Peyer's patch (tissue), 4 donors: ENCODE measurements around the gene SETD6.

Experiments
- CTCF ChIP-seq, 6 experiments: fragments of 450-650 bp in 4 of 6; fragments of 200-600 bp in 2 of 6; sonication (generic) in 1 of 6; IDR thresholded peaks; one replicate each; pipeline ENCODE4 v1.5.1; 2017 to 2019; ENCODE audit warnings: antibody characterized with exemption in 6 of 6, mild to moderate bottlenecking in 3 of 6, moderate library complexity in 1 of 6
- POLR2A ChIP-seq, 2 donors: fragments of 450-650 bp; IDR thresholded peaks; one replicate each; pipeline ENCODE4 v1.5.1; 2017; ENCODE audit warnings: antibody characterized with exemption in 2 of 2, mild to moderate bottlenecking in 2 of 2, moderate library complexity in 2 of 2

GRCh38 chr16:58532414-58532813 is 17.1 kb downstream of the SETD6 start:
- no peak for TF ChIP-seq CTCF (IDR thresholded peaks at IDR 0.05)
- no peak for TF ChIP-seq POLR2A (IDR thresholded peaks at IDR 0.05)
